ENCODE results near the gene PRRG2. TPM values are rescaled to one million over a fixed set of nuclear protein-coding genes. Genes with fewer than 3 reads are reported as not detected.

The PRRG2 gene
- total and polyA plus RNA-seq, 2 of the 13 experiments (the other 11 are each of a cell fraction or from before 2014, with no cell fraction given), result 0.66 to 0.82 TPM

DNA sequence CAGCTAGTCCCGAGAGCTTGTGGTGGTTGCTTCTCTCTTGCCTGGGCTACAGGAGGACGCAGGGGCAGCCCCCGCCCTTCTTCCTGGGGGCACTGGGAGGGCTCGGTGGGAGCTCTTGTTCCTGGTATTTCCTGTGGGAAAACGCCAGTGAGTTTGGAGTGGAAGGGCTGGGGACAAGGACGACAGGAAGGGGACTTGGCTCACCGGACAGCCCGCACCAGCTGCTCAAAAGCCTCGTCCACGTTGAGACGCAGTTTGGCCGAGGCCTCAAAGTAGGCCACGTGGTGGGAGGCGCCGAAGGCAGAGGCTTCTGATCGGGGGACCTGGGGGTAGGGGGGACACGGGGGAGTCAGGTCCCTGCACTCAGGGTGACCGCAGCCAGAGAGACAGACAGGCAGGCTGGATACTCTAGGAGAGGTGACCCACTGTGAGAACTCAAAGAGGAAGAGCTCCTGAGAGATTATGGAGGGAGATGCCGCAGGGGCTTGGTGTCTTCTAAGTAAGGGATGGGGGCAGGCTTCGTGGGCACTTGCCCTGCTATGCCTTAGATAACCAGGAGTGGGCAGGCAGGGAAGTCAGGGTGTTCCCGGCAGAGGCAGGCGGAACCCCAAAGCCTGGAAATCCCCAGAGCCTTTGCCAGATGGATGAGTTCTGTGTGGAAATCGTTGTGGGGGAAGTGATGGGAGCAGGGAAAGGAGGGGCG, 54.6 kb downstream of the PRRG2 start:
- CTCF ChIA-PET (ENCODE audit: low intra/inter-chr PET ratio, low total read pairs), result no interaction called here
- FAIRE-seq, result no peak
- Histone ChIP-seq H3K4me3 (replicated peaks in 1 of 3; ENCODE audit: insufficient read depth in 1 of 3, low read depth in 2 of 3, low read length in 3 of 3) (no peak overlapping the region), H3K9me3 (ENCODE audit: low read length) (no peaks in the 10 kb centered on the region), H3K4me2 (ENCODE audit: low read depth, low read length) (no peak overlapping the region), H3K4me1 (ENCODE audit: insufficient read depth, low read length) (peaks cover 31% of the 10 kb centered on the region), H3K27me3 (ENCODE audit: control insufficient read depth in 1 of 2, insufficient read depth in 2 of 2, low read length in 2 of 2) (no peaks in the 10 kb centered on the region; a peak in 1 of 5 replicates), H3K27ac (ENCODE audit: extremely low read length, insufficient read depth, low read length) (no peak overlapping the region), H3K79me2 (ENCODE audit: insufficient read depth, low read length) (no peaks in the 10 kb centered on the region), H3K36me3 (replicated peaks in 1 of 2; ENCODE audit: control insufficient read depth in 1 of 2, insufficient read depth in 2 of 2, low read length in 2 of 2) (no peaks in the 10 kb centered on the region), H2AFZ (ENCODE audit: low read length) (no peak overlapping the region), H3K9ac (ENCODE audit: insufficient read depth, low read depth, low read length) (no peak overlapping the region), H4K20me1 (ENCODE audit: insufficient read depth, low read length) (no peaks in the 10 kb centered on the region)
- in situ Hi-C loops (cut with HindIII; ENCODE audit: extremely low pct_ligation_motif_present, low pct_unique_long_range_greater_than_20kb), result no loop called here
- intact Hi-C loops (cut with micrococcal nuclease; ENCODE audit: unreplicated experiment), result no loop called here
- POLR2A ChIA-PET, result no interaction called here
- DNase-seq (ENCODE audit: low spot score), result no peak
- no peak for ATAC-seq
- no TSS peak for BruUV-seq (replicated peaks)
- TF ChIP-seq, protein P1, sequence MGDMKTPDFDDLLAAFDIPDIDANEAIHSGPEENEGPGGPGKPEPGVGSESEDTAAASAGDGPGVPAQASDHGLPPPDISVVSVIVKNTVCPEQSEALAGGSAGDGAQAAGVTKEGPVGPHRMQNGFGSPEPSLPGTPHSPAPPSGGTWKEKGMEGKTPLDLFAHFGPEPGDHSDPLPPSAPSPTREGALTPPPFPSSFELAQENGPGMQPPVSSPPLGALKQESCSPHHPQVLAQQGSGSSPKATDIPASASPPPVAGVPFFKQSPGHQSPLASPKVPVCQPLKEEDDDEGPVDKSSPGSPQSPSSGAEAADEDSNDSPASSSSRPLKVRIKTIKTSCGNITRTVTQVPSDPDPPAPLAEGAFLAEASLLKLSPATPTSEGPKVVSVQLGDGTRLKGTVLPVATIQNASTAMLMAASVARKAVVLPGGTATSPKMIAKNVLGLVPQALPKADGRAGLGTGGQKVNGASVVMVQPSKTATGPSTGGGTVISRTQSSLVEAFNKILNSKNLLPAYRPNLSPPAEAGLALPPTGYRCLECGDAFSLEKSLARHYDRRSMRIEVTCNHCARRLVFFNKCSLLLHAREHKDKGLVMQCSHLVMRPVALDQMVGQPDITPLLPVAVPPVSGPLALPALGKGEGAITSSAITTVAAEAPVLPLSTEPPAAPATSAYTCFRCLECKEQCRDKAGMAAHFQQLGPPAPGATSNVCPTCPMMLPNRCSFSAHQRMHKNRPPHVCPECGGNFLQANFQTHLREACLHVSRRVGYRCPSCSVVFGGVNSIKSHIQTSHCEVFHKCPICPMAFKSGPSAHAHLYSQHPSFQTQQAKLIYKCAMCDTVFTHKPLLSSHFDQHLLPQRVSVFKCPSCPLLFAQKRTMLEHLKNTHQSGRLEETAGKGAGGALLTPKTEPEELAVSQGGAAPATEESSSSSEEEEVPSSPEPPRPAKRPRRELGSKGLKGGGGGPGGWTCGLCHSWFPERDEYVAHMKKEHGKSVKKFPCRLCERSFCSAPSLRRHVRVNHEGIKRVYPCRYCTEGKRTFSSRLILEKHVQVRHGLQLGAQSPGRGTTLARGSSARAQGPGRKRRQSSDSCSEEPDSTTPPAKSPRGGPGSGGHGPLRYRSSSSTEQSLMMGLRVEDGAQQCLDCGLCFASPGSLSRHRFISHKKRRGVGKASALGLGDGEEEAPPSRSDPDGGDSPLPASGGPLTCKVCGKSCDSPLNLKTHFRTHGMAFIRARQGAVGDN (CRISPR knock-in tag; IDR thresholded peaks at IDR 0.05), result peak; percentile 11; the same call in 1 of the 2 replicates
- TF ChIP-seq, protein P2, sequence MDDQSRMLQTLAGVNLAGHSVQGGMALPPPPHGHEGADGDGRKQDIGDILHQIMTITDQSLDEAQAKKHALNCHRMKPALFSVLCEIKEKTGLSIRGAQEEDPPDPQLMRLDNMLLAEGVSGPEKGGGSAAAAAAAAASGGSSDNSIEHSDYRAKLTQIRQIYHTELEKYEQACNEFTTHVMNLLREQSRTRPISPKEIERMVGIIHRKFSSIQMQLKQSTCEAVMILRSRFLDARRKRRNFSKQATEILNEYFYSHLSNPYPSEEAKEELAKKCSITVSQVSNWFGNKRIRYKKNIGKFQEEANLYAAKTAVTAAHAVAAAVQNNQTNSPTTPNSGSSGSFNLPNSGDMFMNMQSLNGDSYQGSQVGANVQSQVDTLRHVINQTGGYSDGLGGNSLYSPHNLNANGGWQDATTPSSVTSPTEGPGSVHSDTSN (CRISPR knock-in tag; IDR thresholded peaks at IDR 0.05; ENCODE audit: borderline replicate concordance), result no peak
- TF ChIP-seq NFRKB (IDR thresholded peaks at IDR 0.05) (no peak), KDM5B (CRISPR knock-in tag; IDR thresholded peaks at IDR 0.05; ENCODE audit: borderline replicate concordance) (0 out of 2 replicates have a peak, but pooled peaks have one; percentile 13)
- 47% methylated on average over 13 of the region's 24 CpGs for WGBS (ENCODE audit: low lambda C conversion rate)

Measured in HepG2 (cell line).